ENCODE measurements around the gene FNBP1L.
"Not testable (repeated sequence)": the region's sequence is repeated elsewhere in the genome, so short reads cannot be mapped to it uniquely, and the experiment has no call there.

Gene FNBP1L

DNA sequence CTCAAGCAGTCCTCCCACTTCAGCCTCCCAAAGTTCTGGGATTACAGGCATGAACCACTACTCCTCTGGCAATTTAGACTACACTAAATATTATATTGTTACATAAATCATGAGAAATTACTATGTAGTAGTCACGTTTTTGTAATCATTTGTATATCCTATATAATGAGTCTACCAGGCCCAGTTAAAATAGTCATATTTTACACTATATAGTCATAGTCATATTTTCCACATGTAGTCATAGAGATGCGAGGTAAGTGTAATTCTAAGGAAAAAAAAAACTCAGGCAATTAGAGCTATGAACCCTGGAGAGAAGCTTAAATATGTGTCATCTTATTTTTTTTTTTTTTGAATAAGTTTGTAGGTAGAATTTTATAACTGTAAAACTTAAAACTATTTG lies 90.0 kb downstream of the FNBP1L start:
- no peak for DNase-seq

DNA sequence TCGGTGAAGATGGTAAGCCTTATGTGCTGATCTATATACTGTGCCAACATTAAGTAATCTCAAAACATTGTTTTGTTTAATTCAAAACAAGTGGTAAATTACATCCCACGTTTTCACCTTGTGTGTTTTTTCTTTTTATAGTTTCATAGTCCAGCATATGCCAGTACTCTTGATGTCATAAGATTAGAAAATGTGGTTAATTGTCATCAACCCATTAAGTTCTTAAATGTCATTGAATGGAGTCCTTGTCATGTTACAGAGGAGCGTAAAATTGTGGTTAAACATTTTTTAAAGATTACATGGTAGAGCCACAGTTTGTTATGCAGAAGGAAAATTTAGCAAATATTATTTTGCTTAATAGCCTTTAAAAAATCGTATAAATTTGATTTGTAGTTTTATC lies 93.1 kb downstream of the FNBP1L start:
- no peak for DNase-seq

DNA sequence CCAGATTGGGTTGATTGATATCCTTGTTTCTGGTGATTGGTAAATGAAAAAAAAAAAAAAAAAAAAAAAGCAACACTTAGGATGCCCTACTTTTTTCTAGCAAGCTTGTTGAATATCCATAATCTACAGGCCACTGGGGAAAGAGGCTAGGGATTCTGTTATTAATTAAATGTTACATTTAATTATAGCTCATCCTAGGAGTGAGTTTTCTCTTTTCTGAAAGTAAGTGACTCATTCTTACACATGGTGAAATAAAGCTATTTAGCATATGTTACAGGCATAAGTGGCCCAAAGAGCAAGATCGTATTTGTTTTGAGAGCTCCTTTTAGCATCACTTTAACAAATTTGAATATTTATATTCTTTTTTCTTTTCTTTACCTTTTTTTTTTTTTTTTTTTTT lies 94.5 kb downstream of the FNBP1L start:
- DNase-seq, result no peak

- DNase-seq, result no peak
Measured at GRCh38 chr1:93546162-93546863, 98.4 kb downstream of the FNBP1L start.

- DNase-seq, result no peak
Measured at GRCh38 chr1:93549131-93549530, 101.2 kb downstream of the FNBP1L start.

DNA sequence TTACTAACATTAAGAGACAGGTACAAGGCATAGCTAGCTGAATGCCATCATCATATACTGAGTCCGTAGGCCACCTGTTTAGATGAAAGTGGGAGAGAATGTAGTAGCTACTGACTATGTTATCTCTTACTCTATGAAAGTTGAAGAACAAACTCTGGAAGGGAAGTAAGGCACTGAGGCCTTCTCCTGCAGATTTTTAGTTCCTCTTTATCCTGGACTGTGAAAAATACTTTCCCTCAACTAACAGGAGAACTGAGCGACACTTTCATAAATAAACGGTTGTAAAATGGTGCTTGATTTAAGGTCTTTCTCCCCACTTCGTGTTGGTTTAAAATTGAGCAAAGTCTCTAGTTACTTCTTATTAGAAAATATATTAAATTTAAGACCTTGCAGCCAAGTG lies 101.9 kb downstream of the FNBP1L start:
- no peak for DNase-seq

- peak; percentile 81 for DNase-seq
Measured at GRCh38 chr1:93552741-93553455, 105.0 kb downstream of the FNBP1L start.

- DNase-seq, result not testable (repeated sequence)
Measured at GRCh38 chr1:93553886-93554490, 106.1 kb downstream of the FNBP1L start.

DNA sequence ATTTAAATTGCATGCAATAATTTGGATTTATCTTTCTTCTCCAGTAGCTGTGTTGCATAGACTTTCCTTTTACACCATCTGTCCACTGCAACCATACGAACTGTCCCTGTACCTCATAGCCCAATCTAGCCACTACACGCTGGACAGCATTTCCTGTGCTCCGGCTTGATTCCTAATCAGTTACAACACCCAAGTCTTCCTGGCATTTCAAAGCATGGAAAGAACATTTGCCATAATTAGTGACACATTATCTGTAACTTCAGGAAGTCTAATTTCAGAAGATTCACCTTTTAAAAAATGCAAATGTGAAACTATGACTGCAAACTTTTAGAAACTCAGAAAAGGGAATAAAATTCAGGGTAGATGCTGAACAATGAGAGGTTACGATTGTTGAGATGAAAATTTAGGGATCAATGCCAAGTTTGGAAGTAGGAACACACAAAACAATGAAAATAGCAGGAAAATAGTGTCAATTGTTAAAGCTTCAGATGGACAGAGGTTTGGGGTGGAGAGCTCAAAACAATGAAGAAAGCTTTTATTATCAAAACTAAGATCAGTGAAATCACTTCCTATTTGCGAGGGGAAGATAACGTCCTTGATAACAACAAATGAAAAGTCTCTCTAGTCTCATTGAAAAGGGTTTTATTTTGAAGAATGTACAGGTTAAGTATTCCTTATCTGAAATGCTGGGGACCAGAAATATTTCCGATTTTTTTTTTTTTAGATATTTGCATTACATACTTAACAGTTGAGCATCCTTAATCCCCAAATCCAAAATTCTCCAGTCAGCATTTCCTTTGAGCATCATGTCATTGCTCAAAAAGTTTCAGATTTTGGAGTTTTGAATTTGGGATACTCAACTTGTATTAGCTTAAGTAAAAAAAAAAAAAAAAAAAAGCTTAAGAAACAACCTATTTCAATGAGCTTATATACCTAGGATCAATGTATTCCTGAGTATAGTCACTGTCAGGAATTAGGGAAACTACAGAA lies 107.3 kb downstream of the FNBP1L start:
- DNase-seq, result no peak

- peak; percentile 33 for DNase-seq
Measured at GRCh38 chr1:93556291-93556690, 108.4 kb downstream of the FNBP1L start.

GRCh38 chr1:93559045-93559444 lies 111.1 kb downstream of the FNBP1L start:
- no peak for DNase-seq

DNA sequence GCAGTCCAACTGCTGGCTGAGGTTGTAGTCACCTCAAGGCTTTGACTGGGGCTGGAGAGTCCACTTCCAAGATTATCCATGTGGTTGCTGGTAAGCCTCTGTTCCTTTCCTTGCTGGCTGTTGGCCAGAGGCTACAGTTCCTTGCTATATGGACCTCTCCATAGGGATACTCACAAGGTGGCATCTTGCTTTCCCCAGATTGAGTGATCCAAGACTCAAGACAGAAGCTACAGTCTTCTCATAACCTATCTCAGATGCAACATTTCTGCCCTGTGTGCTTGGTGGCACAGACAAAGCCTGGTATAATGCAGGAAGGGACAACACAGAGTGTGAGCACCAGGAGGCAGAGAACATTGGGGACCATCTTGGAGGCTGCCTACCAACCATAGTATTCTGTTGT lies 111.8 kb downstream of the FNBP1L start:
- DNase-seq, result no peak

GRCh38 chr1:93565496-93566206 lies 117.7 kb downstream of the FNBP1L start:
- no peak for DNase-seq

DNA sequence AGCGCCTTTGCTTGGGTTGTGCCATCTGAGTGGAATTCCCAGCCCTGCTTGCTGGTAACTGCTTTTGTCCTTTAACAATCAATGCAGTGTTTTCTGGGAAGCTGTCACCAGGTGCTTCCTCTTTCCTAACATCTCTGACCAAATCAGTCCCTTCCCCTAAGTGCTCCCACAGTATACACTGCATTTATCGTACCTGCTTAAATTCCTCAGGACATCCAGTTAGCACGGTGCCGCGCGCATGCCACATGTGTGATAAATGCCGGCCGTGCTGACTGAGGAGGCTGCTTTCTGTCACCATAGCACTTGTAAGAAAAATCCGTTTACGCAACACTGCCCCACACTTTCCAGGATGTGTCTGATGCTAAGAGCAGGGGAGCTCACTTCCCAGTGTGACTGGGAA lies 118.3 kb downstream of the FNBP1L start:
- no peak for DNase-seq

- DNase-seq, result no peak
Measured at GRCh38 chr1:93567255-93567918, 119.5 kb downstream of the FNBP1L start.

DNA sequence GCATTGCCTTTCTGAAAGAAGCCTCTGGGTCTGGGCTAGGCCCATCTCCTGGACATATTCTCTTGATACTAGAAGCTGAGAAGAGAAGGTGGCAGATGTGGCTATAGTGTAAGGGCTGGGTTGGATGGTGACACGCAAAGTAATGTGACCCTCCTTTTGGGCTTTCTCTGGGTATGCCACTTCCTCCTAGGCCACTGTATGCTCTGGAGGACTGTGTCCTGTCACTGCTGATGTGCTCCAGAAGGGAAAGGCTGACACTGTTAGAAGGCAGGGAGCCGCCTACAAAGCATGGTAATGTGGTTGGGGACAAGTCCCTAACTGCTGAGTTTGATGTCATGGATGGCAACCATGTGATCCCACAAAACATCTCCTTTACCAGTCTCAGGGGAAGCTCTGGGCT lies 121.6 kb downstream of the FNBP1L start:
- DNase-seq, result no peak

- no peak for DNase-seq
Measured at GRCh38 chr1:93571623-93572310, 123.8 kb downstream of the FNBP1L start.

DNA sequence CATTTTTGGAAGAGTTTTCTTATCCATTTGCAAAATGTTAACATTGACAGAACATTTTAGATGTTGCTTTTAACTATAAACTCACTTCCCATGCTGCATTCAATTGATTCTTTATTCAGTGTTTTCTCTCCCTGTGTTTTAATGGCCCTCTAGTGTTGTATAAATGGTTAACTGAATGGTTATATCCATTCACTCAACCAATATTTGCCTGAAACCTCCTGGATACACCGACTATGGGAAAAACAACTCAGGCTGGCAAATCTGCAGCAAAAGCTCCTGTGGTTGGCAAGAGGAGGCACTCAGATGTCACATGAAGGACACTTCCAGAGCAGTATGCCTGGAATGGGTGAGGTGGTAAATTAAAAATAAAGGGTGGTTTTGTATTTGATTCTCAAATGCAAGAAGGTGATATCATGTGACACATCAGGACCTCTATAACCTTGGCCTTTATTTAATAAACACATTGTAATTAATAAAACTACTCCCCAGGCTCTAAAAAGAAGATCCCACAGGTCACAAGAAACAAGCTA lies 126.1 kb downstream of the FNBP1L start:
- DNase-seq, result no peak

- no peak for DNase-seq
Measured at GRCh38 chr1:93574511-93574910, 126.6 kb downstream of the FNBP1L start.

DNA sequence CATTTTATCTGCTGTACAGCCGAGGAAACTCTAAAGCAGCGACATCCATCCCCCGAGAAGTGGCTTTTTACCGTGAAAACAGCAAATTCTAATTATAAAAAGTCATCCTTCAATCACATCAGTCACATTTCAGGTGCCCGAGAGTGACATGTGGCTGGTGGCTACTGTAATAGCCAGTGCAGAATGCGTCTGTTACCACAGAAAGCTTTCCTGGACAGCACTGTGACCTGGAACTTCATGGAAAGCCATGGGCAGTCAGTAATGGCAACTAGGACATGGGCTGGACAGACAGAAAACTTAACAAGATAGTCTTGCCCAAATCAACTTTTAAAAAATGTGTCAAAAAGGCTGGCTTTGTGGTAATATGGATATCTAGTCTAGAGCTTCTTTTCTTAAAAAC lies 127.1 kb downstream of the FNBP1L start:
- no peak for DNase-seq

Data from NCI-H1694 treated with DMSO at 0.1 percent for 48 hours (cell line).